WI38 (cell line): ENCODE data around the gene SERPINE1.
"Not testable (repeated sequence)": the region's sequence is repeated elsewhere in the genome, so short reads cannot be mapped to it uniquely, and the experiment has no call there.

Experiments
- H3K4me3 ChIP-seq: 2 replicates; pipeline ENCODE4 v1.5.1; 2011; ENCODE audit warnings: low read depth, mild to moderate bottlenecking, control low read depth, low read length
- CTCF ChIP-seq: IDR thresholded peaks from 2 replicates; pipeline ENCODE4 v1.5.1; 2012; ENCODE audit warnings: low read depth, mild to moderate bottlenecking, control low read depth, low read length

The SERPINE1 gene

GRCh38 chr7:101127460-101128039 is 646 bp downstream of the SERPINE1 start:
- TF ChIP-seq CTCF = no peak
- peak overlapping the region; percentile 95 for H3K4me3 ChIP-seq

GRCh38 chr7:101128040-101128834 is 1.3 kb downstream of the SERPINE1 start:
- TF ChIP-seq CTCF = no peak
- peak overlapping the region; percentile 95 for H3K4me3 ChIP-seq

- H3K4me3 ChIP-seq = no peak overlapping the region
- TF ChIP-seq CTCF = no peak
Measured at GRCh38 chr7:101129603-101130117, 2.8 kb downstream of the SERPINE1 start.

GRCh38 chr7:101132626-101133600 is 6.0 kb downstream of the SERPINE1 start:
- not testable (repeated sequence) for H3K4me3 ChIP-seq

- no peak overlapping the region for H3K4me3 ChIP-seq
- no peak for TF ChIP-seq CTCF
Measured at GRCh38 chr7:101133621-101134398, 6.9 kb downstream of the SERPINE1 start.

GRCh38 chr7:101134399-101134980 is 7.6 kb downstream of the SERPINE1 start:
- no peak overlapping the region for H3K4me3 ChIP-seq
- TF ChIP-seq CTCF = no peak
